OCI-M2 (cell line): Measurements from ENCODE around the gene EIF2S3B.
"Not testable (repeated sequence)": the region's sequence is repeated elsewhere in the genome, so short reads cannot be mapped to it uniquely, and the experiment has no call there.

Experiments used
- DNase-seq: peaks from one replicate; lab custom pipeline; 2025; ENCODE audit not compliant: unreplicated experiment; lab: John Stamatoyannopoulos, UW

EIF2S3B gene

GRCh38 chr12:10505620-10506019, at the start of gene EIF2S3B:
Gene EIF2S3B (plus strand): TSS chr12:10505890. CDS start chr12:10505903, 13 bp downstream.
- DNase-seq = no peak

- DNase-seq = no peak
Observed at GRCh38 chr12:10456856-10457255, 48.8 kb upstream of the EIF2S3B start.

- no peak for DNase-seq
Observed at GRCh38 chr12:10457760-10458159, 47.9 kb upstream of the EIF2S3B start.

- DNase-seq = no peak
Observed at GRCh38 chr12:10466311-10466710, 39.4 kb upstream of the EIF2S3B start.

GRCh38 chr12:10469701-10470100, 36.0 kb upstream of the EIF2S3B start:
- DNase-seq = no peak

GRCh38 chr12:10472808-10473207, 32.9 kb upstream of the EIF2S3B start:
- not testable (repeated sequence) for DNase-seq

GRCh38 chr12:10481901-10482300, 23.8 kb upstream of the EIF2S3B start:
- not testable (repeated sequence) for DNase-seq

- not testable (repeated sequence) for DNase-seq
Observed at GRCh38 chr12:10487328-10487727, 18.4 kb upstream of the EIF2S3B start.

- no peak for DNase-seq
Observed at GRCh38 chr12:10491766-10492165, 13.9 kb upstream of the EIF2S3B start.

GRCh38 chr12:10497602-10498001, 8.1 kb upstream of the EIF2S3B start:
- DNase-seq = no peak

- no peak for DNase-seq
Observed at GRCh38 chr12:10498042-10498441, 7.6 kb upstream of the EIF2S3B start.

- DNase-seq = no peak
Observed at GRCh38 chr12:10501030-10501429, 4.7 kb upstream of the EIF2S3B start.

GRCh38 chr12:10503460-10503859, 2.2 kb upstream of the EIF2S3B start:
- DNase-seq = no peak

GRCh38 chr12:10511756-10512355, 6.2 kb downstream of the EIF2S3B start:
- no peak for DNase-seq

GRCh38 chr12:10512798-10513197, 7.1 kb downstream of the EIF2S3B start:
- DNase-seq = no peak

GRCh38 chr12:10521555-10521954, 15.9 kb downstream of the EIF2S3B start:
- DNase-seq = no peak

- DNase-seq = no peak
Observed at GRCh38 chr12:10528174-10528953, 22.7 kb downstream of the EIF2S3B start.

GRCh38 chr12:10529603-10530002, 23.9 kb downstream of the EIF2S3B start:
- no peak for DNase-seq

- DNase-seq = no peak
Observed at GRCh38 chr12:10537721-10538120, 32.0 kb downstream of the EIF2S3B start.

- DNase-seq = no peak
Observed at GRCh38 chr12:10540776-10541205, 35.1 kb downstream of the EIF2S3B start.

- DNase-seq = no peak
Observed at GRCh38 chr12:10543499-10543898, 37.8 kb downstream of the EIF2S3B start.

- no peak for DNase-seq
Observed at GRCh38 chr12:10551375-10551774, 45.7 kb downstream of the EIF2S3B start.

GRCh38 chr12:10553148-10553547, 47.5 kb downstream of the EIF2S3B start:
- no peak for DNase-seq
